NCI-H2171 (cell line): ENCODE results near the gene NTN3.
"Not testable (repeated sequence)": the region's sequence is repeated elsewhere in the genome, so short reads cannot be mapped to it uniquely, and the experiment has no call there.

ENCODE experiments used
- DNase-seq: peaks from one replicate; lab custom pipeline; 2025; lab: John Stamatoyannopoulos, UW

NTN3 gene

GRCh38 chr16:2441143-2441804 is 29.8 kb upstream of the NTN3 start:
- not testable (repeated sequence) for DNase-seq

GRCh38 chr16:2443555-2443954 is 27.5 kb upstream of the NTN3 start:
- no peak for DNase-seq

GRCh38 chr16:2447920-2448583 is 23.0 kb upstream of the NTN3 start:
- no peak for DNase-seq

- no peak for DNase-seq
Measured at GRCh38 chr16:2449118-2449517, 22.0 kb upstream of the NTN3 start.

- no peak for DNase-seq
Measured at GRCh38 chr16:2450535-2450934, 20.6 kb upstream of the NTN3 start.

GRCh38 chr16:2450975-2451381 is 20.1 kb upstream of the NTN3 start:
- no peak for DNase-seq

GRCh38 chr16:2451851-2452320 is 19.2 kb upstream of the NTN3 start:
- no peak for DNase-seq

GRCh38 chr16:2452650-2453049 is 18.4 kb upstream of the NTN3 start:
- DNase-seq = no peak

GRCh38 chr16:2455081-2455845 is 15.8 kb upstream of the NTN3 start:
- DNase-seq = peak; percentile 28

- no peak for DNase-seq
Measured at GRCh38 chr16:2456551-2457153, 14.4 kb upstream of the NTN3 start.

- no peak for DNase-seq
Measured at GRCh38 chr16:2457267-2457666, 13.8 kb upstream of the NTN3 start.

- DNase-seq = no peak
Measured at GRCh38 chr16:2457946-2458345, 13.2 kb upstream of the NTN3 start.

GRCh38 chr16:2458887-2459646 is 12.0 kb upstream of the NTN3 start:
- DNase-seq = peak; percentile 27

- DNase-seq = peak; percentile 99
Measured at GRCh38 chr16:2459647-2460390, 11.3 kb upstream of the NTN3 start, which contains the start of gene TEDC2. TEDC2 (plus strand) TSS chr16:2460109; CDS start chr16:2460145, 36 bp downstream.

GRCh38 chr16:2460391-2460713 is 10.7 kb upstream of the NTN3 start:
- no peak for DNase-seq

- DNase-seq = no peak
Measured at GRCh38 chr16:2460916-2461315, 10.2 kb upstream of the NTN3 start.

GRCh38 chr16:2462031-2462866 is 8.8 kb upstream of the NTN3 start:
- DNase-seq = no peak

GRCh38 chr16:2464333-2464732 is 6.8 kb upstream of the NTN3 start:
- DNase-seq = peak; percentile 62

- no peak for DNase-seq
Measured at GRCh38 chr16:2465653-2466415, 5.3 kb upstream of the NTN3 start.
